ENCODE results near the gene LRRC42.

Gene LRRC42

GRCh38 chr1:53946252-53947171 is at the start of gene LRRC42:
TSS of gene LRRC42 (plus strand) at chr1:53946350. CDS start at chr1:53952000, 5,650 bp downstream.
- no peak for DNase-seq (ENCODE audit: low read depth, low spot score)

DNA sequence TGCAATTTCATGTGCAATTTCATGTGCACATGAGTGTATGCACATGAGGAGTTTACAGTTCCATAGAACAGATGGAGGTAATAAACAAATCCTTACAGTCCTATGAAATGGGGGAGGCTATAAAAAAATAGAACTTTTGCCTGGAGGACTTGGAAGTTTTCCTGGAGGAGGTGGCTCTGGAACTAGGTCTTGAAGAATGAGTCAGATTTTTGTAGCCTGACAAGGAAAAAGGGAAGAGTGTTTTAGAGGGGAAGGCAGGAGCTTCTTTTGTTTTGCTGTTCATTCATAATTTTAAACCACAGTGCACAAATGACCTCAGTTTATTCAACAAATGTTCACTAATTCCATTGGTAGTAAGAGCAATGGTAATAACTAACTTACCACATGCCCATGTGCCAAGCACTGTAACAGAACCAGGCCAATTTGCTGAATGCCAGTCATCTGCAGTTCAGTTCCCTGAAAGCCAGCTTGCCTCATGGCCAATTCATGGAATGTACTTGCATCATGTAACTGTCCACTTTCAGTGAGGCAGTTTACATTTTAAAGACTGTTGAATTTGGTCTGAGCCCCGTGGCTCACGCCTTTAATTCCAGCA is 49.4 kb upstream of the LRRC42 start:
- no peak for DNase-seq (ENCODE audit: low read depth, low spot score)

- DNase-seq (ENCODE audit: low read depth, low spot score), result no peak
Observed at GRCh38 chr1:53899206-53899628, 46.9 kb upstream of the LRRC42 start.

GRCh38 chr1:53899708-53900107 is 46.4 kb upstream of the LRRC42 start:
- no peak for DNase-seq (ENCODE audit: low read depth, low spot score)

DNA sequence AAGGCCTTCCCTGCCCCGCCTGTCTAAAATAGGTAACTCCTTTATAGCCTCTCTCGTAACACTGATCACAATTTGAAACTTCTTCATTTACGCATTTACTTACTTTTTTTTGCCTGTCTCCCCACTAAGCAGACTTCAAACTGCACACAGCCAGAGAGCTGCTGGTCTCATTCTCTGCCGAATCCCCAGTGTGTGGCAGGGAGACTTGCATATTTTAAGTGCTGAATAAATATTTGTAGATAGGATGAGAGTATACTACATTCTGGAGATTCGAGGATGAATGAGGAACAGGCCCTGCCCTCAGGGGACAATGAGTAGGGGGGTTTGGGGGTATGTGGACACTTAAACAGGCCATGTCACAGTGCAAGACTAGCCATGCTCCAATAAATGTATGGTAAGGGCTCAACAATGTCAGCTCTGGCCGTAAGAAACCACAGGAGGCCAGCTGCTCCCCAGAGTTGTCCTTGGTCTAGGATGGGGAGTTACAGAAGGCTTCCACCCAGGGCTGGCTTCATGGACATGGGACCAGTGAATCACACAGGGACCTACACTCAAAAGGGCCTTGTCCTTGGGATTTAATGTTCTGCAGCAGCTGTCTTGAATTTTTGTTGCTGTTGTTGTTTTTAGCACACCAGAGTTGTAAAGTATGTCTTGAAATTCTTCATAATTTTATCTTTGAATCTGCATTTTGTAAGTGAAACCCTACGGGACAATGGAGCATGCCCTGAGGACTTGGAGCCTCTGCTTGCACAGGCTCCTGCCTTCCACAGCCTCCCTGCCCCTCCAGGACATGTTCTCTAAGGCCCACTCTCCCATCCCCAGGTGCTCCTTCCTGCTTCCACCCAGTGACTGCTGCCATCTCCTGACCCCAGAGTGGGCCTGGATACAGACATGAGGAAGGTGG is 43.7 kb upstream of the LRRC42 start:
- DNase-seq (ENCODE audit: low read depth, low spot score), result no peak

- DNase-seq (ENCODE audit: low read depth, low spot score), result no peak
Observed at GRCh38 chr1:53905509-53905908, 40.6 kb upstream of the LRRC42 start.

- DNase-seq (ENCODE audit: low read depth, low spot score), result no peak
Observed at GRCh38 chr1:53906121-53906520, 40.0 kb upstream of the LRRC42 start.

DNA sequence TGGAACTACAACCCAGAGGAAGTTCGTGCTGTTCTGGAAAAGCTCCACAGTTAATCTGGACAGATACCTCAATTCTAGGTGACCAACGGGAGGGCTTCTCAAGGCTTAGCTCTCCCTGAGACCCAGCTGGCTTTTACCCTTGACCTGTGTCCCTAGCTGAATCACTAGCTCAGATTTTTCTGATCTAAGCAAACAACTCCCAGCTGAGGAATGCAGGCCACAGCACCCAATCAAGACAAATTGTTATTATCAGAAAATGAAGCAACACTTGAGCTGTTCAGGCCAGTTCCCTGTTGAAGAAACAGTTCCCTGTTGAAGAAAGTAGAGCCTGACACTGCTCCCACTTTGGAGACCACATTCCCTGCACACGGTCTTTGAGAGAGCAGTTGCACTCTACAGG is 36.2 kb upstream of the LRRC42 start:
- no peak for DNase-seq (ENCODE audit: low read depth, low spot score)

- DNase-seq (ENCODE audit: low read depth, low spot score), result no peak
Observed at GRCh38 chr1:53911442-53911841, 34.7 kb upstream of the LRRC42 start.

DNA sequence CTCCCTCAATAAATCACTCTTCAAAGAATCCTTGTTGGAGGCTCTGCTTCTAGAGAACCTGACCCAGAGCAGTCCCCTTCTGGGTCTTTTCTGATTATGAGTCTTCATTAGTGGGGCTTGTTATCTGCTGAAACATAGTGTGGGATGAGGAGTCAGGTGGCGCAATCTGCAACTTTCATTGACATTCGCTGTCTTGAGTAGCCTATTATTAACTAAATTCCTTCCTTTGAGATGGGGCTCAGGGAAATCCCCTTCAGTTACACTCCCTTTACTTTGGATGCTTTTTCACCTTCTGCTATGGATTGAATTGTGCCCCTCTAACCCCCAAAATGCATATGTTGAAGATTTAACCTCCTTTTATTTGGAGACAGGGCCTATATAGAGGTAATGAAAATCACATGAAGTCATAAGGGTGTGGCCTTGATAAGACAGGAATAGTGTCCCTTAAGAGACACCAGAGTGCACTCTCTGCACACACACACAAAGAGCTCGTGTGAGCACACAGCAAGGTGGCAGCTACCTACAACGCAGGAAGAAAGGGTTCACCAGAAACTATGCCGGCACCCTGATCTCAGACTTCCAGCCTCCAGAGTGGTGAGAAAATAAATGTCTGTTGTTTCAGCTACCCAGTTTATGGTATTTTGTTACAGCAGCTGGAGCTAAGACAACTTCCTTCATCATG is 32.7 kb upstream of the LRRC42 start:
- DNase-seq (ENCODE audit: low read depth, low spot score), result no peak

DNA sequence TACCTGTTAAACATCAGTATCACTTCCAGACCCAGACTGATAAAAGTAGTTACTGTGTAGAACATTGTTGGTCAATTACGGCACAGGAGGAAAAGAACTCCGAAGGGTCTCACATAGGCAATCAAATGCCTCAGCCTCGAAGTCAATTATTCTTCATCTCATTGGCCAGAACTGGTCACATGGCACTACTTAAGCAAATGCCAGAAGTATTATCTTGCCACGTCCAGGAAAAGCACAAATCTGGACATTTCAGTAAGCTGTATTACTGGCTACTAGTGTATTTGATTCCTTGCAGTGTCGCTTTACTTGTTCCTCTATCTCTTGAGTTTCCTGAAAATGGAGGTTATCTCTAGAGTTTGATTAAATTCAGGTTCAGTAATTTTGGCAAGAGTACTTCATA is 27.8 kb upstream of the LRRC42 start:
- DNase-seq (ENCODE audit: low read depth, low spot score), result no peak

DNA sequence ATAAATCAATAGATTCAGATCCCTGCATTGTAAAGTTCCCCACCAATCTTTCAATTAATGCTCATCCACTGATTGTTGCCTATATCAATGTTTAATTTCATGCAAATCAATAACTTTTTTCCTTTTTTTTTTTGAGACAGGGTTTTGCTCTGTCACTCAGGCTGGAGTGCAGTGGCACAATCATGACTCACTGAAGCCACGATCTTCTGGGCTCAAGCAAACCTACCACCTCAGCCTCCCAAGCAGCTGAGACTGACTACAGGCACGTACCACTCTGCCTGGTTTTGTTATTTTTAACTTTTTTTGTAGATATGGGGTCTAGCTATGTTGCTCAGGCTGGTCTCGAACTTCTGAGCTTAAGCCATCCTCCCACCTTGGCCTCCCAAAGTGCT is 26.5 kb upstream of the LRRC42 start:
- DNase-seq (ENCODE audit: low read depth, low spot score), result no peak

DNA sequence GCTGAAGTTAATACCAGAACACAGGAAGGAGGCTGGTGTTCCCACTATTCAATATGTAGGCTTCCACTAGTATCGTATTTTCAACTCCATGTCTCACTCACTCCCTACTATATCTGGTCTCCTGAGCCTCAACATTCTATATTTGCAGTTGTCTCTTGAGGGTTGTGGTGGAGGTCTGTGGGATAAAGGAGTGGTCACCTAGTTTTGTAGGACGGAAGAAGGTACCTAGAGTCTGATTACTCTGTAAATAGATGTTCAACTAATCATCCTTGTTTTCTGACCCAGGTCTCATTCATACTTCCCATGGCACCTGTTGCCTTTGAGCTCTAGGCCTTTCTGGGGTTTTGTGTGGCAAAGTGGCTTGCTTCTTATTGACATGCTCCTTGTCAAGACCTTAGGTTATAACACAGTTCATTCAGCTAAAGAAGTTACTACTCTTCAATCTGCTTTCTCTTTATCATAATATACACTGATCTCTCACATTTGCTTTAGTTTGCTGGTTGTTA is 18.7 kb upstream of the LRRC42 start:
- DNase-seq (ENCODE audit: low read depth, low spot score), result no peak

DNA sequence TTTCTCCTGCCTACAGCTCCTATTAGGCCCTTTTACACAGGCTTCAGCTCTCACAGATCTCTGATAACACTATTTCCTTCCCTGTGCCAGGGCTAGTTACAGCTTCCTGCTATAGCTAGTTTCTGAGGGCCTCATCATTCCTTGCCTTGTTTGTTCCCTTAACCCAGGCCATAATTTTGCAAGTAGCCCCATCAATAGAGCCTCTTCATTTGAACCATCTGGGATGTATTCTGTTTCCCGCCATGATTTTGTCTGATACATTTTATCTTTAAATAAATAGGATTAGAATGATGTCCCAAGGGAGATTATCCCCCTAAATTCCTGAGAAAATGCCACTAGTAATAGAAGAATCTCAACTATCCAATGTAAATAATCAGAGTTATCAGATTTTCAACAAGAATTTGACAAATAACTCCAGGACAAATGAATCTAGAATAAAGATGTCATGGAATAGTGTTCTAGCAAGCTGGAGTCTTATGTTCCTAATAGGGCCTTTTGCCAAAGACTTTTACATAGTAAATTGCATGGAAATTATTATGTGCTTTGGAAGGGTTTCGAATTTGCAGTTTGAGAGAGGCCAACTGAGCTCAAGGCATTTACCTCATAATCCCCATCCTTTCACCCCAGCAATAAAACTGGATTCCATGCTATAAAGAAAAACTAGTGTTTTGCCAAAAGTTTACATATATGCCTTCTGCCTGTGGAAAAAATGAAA is 16.7 kb upstream of the LRRC42 start:
- DNase-seq (ENCODE audit: low read depth, low spot score), result no peak

- no peak for DNase-seq (ENCODE audit: low read depth, low spot score)
Observed at GRCh38 chr1:53930932-53931331, 15.2 kb upstream of the LRRC42 start.

GRCh38 chr1:53931523-53931922 is 14.6 kb upstream of the LRRC42 start:
- no peak for DNase-seq (ENCODE audit: low read depth, low spot score)

- DNase-seq (ENCODE audit: low read depth, low spot score), result no peak
Observed at GRCh38 chr1:53934170-53934765, 11.9 kb upstream of the LRRC42 start.

- no peak for DNase-seq (ENCODE audit: low read depth, low spot score)
Observed at GRCh38 chr1:53936430-53936829, 9.7 kb upstream of the LRRC42 start.

GRCh38 chr1:53938136-53938830 is 7.9 kb upstream of the LRRC42 start:
- DNase-seq (ENCODE audit: low read depth, low spot score), result no peak
